DMS 273 treated with DMSO at 0.1 percent for 48 hours (cell line): Measurements from ENCODE around the gene MSMP.

Source experiments
- DNase-seq: peaks from one replicate; lab custom pipeline; 2025; lab: John Stamatoyannopoulos, UW

Gene MSMP

GRCh38 chr9:35719546-35719945 is 34.5 kb downstream of the MSMP start:
- DNase-seq = no peak

DNA sequence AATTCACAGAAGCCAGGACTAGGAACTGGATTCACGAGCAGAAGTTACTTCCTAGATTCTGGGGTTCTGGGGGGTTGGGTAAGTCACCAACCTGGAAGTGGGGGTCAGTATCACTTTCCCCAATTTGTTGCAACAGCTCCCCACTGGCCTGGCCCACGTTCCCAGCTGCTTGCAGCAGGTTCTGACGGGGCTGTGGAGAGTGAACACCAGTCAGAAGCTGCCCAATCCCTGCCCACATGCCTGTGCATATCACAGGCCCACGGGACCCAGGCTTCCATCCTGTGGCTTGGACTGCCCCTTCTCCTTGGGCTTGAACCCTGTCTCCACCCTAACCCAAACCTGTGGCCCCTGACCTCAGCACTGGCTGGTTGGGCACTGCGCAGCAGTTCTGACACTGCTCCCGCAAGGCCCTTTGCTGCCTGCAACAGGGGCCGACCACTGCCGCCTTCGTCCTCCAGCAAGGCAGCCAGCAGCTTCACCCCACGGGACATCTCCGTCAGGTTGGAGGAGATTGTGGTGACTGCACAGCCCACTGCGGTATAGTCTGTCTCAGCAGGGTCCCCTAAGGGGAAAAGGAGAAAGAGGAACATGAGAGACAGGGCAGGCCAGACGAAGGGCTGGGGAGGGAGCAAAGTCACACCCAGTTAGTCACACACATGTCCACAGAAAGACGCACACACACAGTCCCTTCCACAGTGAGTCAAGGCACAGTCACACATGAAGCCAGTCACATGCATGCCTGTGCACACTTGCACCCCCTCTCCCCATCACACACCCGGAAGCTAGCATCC is 35.2 kb downstream of the MSMP start:
- no peak for DNase-seq

GRCh38 chr9:35717132-35717870 is 36.8 kb downstream of the MSMP start:
- DNase-seq = no peak

- no peak for DNase-seq
Measured at GRCh38 chr9:35716230-35716629, 37.8 kb downstream of the MSMP start.

GRCh38 chr9:35714579-35715252 is 39.4 kb downstream of the MSMP start:
- DNase-seq = no peak

DNA sequence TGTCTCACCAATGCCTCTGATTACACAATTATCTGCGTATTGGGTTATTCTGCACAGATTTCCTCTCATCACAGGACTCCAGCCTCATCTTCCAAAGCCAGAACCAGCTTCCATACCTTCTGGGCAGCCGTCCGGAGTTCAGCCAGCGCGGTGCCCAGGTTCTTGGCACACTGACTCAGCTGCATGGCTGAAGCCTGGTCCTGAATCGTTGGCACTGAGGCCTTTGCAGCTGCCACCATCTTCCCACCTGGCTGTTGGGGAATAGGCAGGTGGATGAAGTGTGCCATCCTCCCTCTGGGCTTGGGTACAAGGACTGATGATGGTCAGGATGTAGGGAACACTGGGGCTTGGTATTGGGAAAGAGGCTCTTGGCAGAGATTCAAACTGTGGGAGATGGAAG is 40.0 kb downstream of the MSMP start:
- DNase-seq = no peak

GRCh38 chr9:35713578-35713977 is 40.5 kb downstream of the MSMP start:
- no peak for DNase-seq

DNA sequence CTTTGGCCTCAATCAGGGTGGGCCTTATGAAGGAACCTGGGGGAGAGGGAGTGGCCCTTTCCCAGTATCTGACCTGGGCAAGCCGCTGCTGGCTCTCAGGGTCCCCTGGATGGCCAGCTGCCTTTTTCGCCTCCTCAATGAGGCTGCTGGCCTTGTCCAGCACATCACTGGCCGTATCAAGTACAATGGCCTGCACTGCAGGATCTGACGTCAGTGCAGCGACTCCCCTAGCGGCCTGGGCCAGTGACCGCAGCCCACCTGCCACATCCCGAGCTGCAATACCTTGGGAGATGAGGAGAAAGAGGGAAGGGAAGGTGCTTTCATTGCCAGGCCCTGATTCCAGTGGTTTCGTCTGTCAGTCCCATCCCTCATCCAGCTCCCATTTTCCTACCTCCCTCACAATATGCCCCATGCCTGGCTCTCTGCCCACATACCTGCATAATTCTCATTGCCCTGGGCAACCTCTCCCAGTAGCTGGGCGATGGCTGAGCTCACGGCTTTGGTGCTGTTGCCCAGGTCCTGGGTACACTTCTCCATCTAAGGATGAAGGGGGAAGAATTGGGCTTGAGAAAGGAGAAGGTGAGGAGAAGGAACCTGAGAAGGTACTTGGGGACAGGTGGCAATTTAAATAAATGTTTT is 41.2 kb downstream of the MSMP start:
- DNase-seq = no peak

GRCh38 chr9:35711501-35712428 is 42.3 kb downstream of the MSMP start:
- DNase-seq = no peak

DNA sequence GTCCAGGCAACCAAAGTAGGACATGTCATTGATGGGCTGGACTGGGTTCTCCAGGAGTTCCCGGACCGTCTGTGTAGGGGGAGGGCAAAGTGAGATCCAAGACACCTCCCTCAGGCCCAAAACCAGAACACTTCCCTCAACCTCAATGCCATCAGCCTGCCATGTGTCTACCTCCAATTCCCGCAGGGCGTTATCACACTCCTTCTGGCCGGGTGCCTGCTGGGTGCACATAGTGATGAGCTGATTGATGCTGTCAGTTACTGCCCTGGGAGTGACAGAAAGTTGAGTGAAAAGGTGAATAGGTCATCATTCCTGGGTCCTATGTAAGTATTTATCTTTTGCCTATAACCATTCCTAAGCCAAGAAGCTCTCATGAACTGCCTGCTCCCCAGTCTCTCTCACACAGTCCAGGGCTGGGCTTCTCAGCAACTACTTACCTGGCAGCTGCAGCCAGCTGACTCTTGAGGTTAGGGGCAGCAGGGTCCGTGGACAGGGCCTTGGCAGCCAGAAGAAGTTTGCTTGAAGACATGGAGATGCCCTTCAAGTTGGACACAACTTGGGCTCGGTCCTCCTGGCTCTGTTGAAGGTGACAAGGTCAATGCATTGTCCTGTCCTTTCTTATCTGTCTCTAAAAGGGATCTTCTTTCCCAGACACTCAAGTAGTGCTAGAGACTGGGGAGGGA is 43.1 kb downstream of the MSMP start:
- DNase-seq = no peak

GRCh38 chr9:35708146-35708545 is 45.9 kb downstream of the MSMP start:
- no peak for DNase-seq

- no peak for DNase-seq
Measured at GRCh38 chr9:35706951-35707350, 47.1 kb downstream of the MSMP start.

- no peak for DNase-seq
Measured at GRCh38 chr9:35705836-35706430, 48.1 kb downstream of the MSMP start.

GRCh38 chr9:35705372-35705771 is 48.7 kb downstream of the MSMP start:
- no peak for DNase-seq

- no peak for DNase-seq
Measured at GRCh38 chr9:35703906-35704672, 50.0 kb downstream of the MSMP start.
